K562 (cell line): ENCODE data around the gene FTO.

ENCODE experiments used
- CBX8 ChIP-seq: fragments of 200-600 bp; sonication (generic); IDR thresholded peaks from 2 replicates; pipeline ENCODE4 v1.6.1; 2012; ENCODE audit warnings: borderline replicate concordance, mixed run types, low read depth, mild to moderate bottlenecking, moderate library complexity, mixed read lengths, low read length, control low read depth, inconsistent platforms; ENCODE audit not compliant: poor library complexity, severe bottlenecking; ENCODE audit errors: extremely low read depth
- CTBP1 ChIP-seq: fragments of 450-650 bp; IDR thresholded peaks from 2 replicates; pipeline ENCODE4 v1.6.1; 2016; ENCODE audit warnings: borderline replicate concordance
- CTCF ChIP-seq, 3 experiments: IDR thresholded peaks in 2 of 3; conservative IDR thresholded peaks in 1 of 3; 2 replicates each; pipeline ENCODE4 v1.5.1; 2011 to 2012; ENCODE audit warnings: low read length in 3 of 3, mild to moderate bottlenecking in 3 of 3, control low read depth in 2 of 3, improper control_type of control experiment in 1 of 3, inconsistent platforms in 1 of 3, low read depth in 1 of 3, mixed read lengths in 1 of 3, moderate library complexity in 1 of 3; ENCODE audit not compliant: insufficient read depth in 2 of 3
- FOXJ3 ChIP-seq: sonication (generic); formaldehyde crosslinking; IDR thresholded peaks from 2 replicates; pipeline ENCODE4 v1.4.0; 2020; ENCODE audit warnings: mild to moderate bottlenecking, missing genetic modification reagents
- MCM7 ChIP-seq, 2 experiments: fragments of 450-650 bp; IDR thresholded peaks; 2 replicates each; pipeline ENCODE4 v1.6.1; 2016 to 2018
- PCBP2 ChIP-seq: fragments of 200-400 bp; formaldehyde crosslinking; IDR thresholded peaks from 2 replicates; pipeline ENCODE4 v1.6.1; 2018; ENCODE audit warnings: low read length, low read depth, mild to moderate bottlenecking, moderate library complexity; ENCODE audit not compliant: poor library complexity, severe bottlenecking
- ZNF830 ChIP-seq: fragments of 250-450 bp; sonication (Bioruptor Pico); IDR thresholded peaks from 2 replicates; pipeline ENCODE4 v1.5.0; 2021; ENCODE audit warnings: mild to moderate bottlenecking

GRCh38 chr16:54116124-54116655, 412.2 kb downstream of the FTO start:
- no peak for TF ChIP-seq CBX8
- TF ChIP-seq CTCF (IDR thresholded peaks at IDR 0.05 in 2 of 3, conservative IDR thresholded peaks at IDR 0.05 in 1 of 3; ENCODE audit: insufficient read depth in 2 of 3, low read depth in 1 of 3, low read length in 3 of 3) = no peak
- no peak for TF ChIP-seq ZNF830 (CRISPR knock-in tag)
- no peak for TF ChIP-seq FOXJ3 (CRISPR knock-in tag)
- TF ChIP-seq CTBP1 = no peak
- no peak for TF ChIP-seq PCBP2
- no peak for TF ChIP-seq MCM7 (IDR thresholded peaks at IDR 0.05)
